Amygdala (tissue), 56 donors: ENCODE measurements around the gene TAF13.
A peak's percentile ranks its signal among the peaks of the same experiment; 100 is the strongest.

ENCODE experiments used
- DNase-seq, 56 donors: peaks; one replicate each; lab custom pipeline; 2025; lab: John Stamatoyannopoulos, UW

TAF13 gene, protein sequence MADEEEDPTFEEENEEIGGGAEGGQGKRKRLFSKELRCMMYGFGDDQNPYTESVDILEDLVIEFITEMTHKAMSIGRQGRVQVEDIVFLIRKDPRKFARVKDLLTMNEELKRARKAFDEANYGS

DNA sequence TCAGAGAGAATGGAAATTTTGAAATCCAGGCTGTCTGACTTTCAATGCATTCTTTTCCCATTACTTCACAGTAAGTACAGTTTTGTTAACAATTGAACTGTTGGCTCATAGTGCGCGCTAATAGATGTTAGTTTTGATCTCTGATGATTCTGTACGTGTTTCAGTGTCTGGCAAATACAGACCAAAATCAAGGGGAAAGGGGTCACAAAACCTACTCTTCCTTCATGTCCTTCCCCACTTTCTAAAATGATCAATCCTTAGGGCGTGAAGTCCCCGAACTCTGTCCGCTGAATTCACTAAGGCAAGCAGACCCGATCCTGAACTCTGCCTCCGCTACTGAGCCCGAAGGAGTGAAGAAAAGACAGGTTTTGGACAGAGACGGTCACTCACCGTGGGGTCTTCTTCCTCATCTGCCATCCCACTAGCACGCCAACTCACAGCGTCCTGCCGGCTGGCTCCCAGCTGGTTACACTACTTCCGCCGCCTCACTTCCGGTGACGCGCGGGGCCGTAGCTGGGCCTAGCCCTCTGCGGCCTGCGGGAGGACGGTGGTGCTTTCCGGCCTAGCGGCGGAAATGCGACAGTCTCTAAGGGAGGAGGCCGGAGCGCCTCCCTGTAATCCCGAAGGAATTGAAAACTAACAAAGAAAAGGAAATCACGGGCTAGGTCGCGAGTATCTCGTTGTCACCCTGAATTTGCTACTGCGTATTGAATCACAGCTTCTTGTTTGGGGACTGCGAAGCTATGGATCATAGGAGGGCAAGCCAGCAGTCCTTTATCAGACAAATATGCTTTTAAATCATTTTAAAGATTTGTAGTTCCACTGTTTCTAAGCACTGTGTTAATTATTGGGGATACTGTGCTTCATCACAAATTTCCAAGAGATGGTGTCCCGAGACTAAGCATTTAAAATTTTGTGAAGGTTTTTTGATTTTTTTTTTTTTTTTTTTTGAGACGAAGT lies at the start of gene TAF13:
Gene TAF13 (minus strand): TSS at position 473 of the 960 bp plus-strand sequence. CDS start 56 bp downstream, at position 417.
- DNase-seq, result peak; percentile 38 to 97 (median 90)

DNA sequence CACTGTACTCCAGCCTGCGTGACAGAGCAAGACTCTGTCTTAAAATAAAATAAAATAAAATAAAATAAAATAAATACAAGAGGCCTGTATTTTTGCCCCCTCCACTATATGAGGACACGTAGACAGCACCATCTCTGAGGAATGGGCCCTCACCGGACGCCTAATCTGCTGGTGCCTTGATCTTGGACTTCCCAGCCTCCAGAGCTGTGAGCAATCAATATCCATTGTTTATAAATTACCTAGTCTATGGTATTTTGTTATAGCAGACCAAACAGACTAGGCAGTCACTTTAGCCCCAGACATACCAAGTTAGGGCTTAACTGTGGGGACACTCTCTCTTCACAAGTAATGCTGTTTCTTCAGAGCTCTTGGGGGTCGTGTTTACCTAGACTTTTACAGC lies 44.6 kb upstream of the TAF13 start:
- DNase-seq, result no peak

DNA sequence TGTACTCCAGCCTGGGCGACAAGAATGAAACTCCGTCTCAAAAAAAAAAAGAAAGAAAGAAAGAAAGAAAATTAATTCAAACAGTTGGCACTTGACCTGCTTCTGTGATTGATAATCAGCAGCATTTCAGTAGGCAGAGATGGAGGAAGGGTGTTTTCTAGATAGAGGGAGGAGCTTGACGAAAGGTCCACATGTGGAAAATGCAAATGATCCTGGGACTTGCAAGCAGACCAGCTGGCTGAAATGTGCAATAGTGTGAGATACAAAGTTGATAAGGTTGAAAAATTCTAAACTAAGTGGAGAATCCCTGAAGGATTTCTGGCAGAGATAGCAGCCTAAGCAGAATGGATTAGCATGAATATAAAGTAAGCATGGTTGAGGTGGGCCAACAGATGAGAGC lies 42.3 kb upstream of the TAF13 start:
- no peak for DNase-seq

DNA sequence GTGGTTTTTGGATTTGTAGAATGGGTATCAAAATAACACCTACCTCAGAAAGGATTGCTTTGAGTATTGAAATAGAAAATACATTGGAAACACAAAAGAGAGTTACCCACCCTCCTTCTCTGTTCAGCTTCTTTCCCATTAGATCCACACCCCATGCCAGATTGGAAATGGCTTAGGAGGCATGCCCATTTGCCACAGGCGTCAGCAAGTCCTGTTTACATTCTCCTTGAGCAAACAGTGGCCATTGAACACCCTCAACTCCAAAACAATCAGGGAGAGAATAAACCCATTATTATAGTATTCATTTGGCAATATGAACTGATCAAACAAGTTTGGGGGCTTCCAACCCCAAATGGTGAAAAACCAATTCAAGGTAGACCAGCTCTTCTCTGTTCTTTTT lies 40.5 kb upstream of the TAF13 start:
- DNase-seq, result no peak

DNA sequence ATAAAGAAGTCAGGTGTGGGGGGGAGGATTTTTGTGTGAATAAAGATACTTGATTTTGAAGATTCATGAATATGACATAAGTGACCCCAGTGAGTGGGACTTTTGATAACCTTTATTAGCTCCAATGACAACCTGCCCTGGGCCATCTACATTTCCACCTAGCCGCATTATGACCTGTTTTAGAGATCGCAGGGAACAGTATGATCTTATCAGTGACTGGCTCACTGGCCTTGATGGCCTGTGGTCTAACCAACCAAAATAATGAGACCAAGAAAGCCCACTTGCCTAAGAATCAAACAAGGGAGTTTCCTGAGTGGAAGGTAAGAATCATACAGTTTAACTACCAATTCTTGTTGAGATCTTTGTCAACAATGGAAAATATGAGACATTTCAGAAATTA lies 39.9 kb upstream of the TAF13 start:
- DNase-seq, result no peak

DNA sequence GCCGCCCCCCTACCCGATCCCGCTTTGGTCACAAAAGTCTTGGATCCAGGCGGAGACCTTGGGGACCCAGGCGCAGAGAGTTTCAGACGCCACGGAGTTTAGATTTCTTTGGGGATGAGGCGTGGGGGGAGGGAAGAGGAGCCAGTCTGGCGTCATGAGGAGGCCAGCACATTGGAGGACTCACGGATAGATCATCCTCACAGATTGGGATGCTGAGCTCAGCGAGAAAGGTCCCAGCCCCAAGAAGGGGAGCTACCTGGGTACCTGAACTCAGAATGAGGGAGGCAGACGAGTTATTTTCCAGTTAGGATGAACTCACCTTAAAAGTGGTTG lies 38.5 kb upstream of the TAF13 start:
- peak in 3 of 56 donors; percentile 34 to 54 (median 54) for DNase-seq

DNA sequence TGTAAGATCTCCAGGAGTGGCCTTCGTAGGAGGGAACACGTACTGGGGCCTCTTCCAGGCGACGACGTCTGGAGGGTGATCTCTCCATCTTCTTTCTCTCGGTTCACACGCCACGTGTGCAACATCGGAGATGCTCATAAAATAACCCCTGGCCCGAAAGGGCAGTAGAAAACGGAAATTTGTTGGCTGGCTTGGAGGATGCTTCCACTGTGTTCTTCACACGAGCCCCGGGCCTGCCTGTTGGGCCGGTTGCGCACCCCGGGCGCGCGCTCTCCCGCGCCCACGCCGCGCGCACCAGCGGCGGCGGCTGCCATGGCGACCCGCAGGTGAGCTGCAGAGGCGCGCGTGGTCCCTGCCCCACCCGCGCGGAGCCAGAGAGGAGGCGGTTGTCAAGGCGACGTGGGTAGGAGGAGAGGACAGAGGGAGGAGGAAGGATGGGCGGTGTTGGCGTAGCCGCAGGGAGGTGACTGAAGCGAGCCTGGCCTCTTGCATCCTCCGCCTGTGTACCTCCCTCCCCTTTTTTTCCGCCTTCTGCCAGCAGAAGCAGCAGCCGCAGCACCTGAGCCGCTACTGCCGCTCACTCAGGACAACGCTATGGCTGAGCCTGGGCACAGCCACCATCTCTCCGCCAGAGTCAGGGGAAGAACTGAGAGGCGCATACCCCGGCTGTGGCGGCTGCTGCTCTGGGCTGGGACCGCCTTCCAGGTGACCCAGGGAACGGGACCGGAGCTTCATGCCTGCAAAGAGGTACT lies 38.0 kb upstream of the TAF13 start, which contains the start of gene ELAPOR1:
Gene ELAPOR1 (plus strand): TSS at position 526 of the 752 bp plus-strand sequence. CDS start 69 bp downstream, at position 595.
- peak in 40 of 56 donors; percentile 9 to 76 (median 45) for DNase-seq

DNA sequence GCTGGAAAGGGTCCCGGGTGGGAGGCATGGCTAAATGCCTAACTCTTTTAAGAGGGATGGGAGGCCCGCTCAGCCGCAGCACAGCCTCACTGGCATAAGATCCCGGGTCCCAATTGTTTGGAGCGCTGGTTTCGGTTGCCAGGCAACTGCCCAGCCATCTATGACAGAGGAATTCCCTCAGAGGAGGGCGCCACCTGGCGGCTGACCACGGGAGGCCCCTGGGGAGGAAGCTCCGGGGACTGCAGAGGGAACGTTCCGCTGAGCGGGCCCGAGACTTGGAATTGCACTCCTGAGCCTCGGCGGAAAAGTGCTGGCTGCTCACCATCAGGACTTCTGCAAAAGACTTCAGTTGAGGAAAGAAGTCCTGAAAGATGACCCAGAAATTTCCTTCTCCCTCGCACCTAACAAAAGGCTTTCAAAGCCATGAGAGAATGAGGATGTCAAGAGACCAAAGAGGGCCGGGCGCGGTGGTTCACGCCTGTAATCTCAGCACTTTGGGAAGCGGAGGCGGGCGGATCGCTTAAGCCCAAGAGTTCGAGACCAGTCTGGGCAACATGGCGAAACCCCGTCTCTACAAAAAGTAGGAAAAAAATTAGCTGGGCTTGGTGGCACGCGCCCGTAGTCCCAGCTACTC lies 37.0 kb upstream of the TAF13 start:
- DNase-seq, result peak in 55 of 56 donors; percentile 62 to 97 (median 83)

DNA sequence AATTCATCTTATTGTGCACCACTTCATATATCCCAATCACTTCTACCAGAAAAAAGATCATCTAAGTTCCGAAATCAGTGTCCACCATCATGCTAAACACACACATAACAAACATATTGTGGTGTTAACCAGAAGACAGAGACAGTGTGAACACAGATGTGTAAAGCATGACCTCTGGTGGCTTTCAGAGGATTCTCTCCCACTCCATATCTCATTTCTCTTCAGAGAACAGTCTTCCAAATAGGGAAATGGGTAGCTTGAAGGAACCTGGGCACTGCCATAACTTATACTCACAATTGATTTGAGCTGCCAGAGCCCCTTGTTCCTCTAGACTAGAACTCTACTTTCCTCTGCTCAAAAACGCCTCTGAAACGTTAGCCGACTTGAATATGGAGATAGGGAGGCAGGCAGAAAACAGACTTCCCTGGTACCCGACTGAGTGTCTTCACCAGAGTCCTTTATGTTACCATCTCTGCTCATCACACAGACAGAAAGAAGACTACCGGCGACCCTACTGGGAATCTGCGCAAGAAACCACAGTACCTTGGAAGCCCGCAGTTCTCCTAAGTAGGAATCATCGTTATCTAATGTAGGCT lies 36.4 kb upstream of the TAF13 start:
- DNase-seq, result peak in 3 of 56 donors; percentile 22 to 58 (median 50)

DNA sequence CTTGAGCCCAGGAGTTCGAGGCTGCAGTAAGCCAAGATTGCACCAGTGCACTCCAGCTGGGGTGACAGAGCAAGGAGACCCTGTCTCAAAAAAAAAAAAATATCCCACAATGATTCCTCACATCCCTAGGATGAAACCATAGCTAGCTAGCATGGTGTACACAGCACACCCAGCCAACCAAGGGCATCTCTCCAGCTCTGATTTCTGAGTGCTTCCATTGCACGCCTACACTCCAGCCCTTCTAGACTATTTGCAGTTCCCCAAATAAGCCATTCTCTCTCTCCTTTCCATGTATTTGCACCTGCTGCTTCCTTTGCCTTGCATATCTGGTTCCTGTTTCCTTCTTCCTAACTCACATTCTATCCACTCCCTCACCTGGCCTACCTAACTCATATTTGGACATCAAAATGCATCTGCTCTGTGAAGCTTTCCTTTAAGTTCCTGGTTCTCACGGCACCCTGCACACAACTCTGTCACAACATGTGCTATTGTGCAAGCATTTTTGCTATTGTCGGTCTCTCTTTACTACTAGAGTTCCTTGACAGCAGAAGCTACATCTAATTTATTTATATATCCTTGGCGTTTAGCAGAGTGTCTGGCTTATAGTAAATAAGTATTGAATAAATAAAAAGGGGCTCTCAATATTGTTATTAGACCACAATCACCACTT lies 35.7 kb upstream of the TAF13 start:
- DNase-seq, result peak in 2 of 56 donors; percentile 5 to 17

DNA sequence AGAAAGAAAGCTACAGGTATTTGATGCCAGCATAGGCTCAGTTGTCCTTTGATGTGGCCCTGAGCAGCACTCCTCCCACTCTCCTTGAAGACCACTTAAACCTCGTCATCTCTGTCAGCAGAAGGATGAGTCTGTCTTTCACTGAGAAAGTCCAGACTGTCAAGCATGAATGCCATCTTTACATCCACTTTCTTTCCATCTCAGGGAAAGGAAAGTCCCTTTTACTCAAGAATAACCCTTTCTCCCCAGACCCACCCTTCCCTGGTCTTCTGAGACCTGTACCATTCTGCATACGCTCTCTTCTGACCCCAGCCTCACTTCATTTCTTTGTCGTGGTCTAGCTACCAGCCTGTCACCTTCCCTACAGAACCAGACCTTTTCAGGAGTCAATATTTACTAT lies 34.1 kb upstream of the TAF13 start:
- no peak for DNase-seq

DNA sequence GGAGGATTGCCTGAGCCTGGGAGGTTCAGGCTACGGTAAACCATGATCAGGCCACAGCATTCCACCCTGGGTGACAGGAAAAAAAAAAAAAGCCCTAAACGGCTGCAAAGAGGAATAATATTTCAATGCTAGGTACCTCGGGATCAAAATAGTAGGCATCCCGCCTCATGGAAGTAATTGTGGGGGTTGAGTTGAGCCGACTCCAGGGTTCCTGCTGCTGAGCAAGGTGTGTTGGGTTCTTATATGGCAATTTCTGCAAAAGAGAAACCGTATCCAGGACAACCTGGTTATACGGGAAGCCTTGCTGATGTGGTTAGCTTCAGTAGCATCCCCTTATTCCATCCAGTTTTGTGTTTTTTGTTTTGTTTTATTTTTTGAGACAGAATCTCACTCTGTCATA lies 32.0 kb upstream of the TAF13 start:
- DNase-seq, result no peak

DNA sequence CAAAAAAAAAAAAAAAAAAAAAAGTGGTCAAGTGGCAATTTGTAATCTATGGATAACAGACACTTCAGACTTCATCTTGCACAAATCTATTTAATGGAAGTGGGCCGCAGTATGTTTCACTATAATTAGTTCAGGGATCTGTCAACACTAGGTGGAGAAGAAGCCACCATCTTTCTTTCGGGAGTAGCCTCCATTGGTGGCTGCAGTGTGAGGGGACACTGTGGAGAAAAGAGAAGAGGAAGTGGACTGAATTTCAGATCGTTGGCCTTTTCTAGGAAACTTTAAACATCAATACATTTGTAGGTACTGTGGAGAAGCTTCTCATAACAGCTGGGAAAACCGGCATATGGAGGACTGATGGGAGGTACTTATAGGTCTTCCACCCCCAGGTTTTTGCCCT lies 30.1 kb upstream of the TAF13 start:
- DNase-seq, result no peak

DNA sequence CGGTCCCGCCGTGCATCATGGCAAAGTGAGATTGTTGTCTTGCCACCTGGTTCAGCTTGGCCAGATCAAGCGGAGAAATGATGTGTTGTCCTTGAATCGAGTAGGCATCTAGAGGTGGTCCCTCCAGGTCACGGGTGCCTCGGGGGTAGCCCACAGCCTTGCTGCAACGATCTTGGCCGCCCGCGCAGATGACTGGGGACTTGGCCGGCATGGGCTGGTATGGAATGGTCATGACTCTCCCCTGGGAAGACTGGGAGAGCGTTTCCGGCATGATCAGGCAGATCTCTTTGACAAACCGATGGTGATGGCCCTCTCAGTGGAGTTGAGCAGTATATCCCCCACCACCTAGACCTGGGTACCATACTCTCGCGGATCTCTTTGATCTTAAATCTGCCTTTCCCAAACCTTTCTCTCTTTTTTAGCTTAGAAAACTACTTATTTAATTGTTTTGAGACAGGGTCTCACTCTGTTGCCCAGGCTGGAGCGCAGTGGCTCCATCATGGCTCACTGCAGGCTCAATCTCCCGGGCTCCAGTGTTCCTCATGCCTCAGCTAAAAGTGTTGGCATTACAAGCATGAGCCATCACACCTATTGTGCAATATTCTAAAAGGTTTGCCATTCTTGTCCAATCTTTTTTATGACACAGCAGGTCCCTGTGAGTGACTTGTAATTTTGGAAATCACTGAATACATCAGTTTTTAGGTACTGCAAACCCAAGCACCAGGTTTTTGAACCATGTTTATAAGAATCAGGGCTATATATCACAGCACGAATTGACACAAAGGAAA lies 28.8 kb upstream of the TAF13 start:
- no peak for DNase-seq

DNA sequence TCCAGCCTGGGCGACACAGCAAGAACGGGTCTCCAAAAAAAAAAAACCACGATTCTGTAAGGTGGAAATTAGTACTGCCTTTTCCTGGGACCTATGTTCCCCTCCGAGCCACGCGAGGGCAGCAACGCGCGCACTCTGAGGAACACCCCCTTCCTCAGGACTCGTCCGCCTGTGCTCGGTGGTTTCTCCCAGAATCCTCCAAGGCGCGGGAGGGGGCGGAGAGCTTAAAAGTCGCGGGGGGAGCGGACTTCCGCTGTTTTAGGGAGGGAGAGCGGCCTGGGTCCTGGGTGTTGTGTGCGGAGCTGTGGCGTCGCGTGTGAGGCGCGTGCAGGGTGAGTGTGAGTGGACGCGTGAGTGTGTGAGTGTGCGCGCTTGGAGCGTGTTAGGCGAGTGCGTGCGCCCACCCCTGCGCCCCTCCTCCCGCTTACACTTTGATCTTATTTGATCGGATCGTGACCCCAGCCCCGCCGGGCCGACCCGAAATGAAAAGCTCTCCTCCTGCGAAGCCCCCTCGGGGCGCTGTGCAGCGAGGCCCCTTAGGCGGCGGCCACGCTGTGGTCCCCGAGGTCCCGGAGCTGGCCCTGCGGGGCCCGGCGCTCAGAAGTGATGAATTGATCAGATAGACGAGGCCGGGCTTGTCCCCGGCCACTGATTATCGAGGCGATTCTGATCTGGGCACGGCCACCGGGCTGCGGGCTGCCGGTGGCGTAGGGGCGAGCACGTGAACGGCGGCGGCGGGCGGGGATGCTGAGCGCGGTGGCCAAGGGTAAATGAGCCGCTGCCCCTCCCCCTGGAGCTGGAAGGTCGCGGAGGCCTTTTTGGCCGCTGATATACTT lies 24.4 kb upstream of the TAF13 start:
- DNase-seq, result peak; percentile 57 to 96 (median 91)

DNA sequence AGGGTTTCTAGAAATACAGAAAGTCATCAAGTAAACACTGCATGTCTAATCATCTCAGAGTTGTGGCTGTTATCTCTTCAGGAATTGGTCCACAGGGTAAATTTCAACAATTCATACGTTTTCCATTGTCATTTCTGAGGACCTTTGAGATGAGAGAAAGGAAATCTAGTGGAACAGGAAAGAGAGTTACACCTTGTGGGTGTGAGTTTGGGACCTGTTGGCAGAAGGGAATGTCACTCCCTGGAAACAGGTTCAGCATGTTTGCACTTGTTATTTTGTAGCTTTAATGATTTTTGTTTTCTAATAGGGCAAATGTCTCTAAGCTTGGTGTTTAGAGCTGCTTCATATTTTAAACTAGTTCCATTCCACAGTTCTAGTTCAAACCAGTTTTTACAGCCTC lies 20.3 kb upstream of the TAF13 start:
- DNase-seq, result no peak

DNA sequence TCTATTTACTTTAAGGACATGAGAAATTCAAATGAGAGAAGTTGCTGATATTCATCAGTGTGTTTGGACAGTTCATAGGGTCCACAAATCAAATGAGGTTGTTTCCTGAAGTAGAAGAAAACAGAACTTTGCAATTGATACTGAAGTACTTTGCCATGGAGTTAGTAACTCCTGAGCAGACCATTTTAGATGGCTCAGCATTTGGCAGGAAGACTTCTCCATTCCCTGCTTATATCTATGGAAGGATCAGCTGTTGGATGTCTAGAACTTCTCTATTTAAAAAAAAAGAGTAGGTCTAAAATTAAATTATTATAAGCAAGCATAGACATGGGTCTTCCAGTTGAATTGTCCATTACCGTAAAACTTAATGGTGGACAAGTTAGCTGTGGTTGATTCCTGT lies 19.8 kb upstream of the TAF13 start:
- no peak for DNase-seq

DNA sequence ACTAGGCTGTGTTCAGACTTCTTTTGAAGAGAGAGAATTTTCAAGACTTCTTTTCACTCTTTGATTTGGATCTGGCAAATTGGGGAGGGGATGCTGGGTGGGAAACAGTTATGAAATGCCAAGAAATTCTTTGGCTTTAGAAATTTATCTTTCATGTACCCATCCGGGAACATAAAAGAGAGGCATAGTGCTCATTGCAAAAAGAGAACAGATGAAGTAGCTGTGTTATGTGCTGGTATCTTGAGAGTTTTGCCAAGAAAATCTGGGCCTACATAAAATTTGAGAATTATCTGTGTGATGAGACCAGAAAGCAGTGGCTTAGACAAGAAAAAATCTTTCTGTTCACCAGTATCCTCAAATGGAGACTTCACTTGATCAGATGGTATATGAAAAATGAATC lies 19.1 kb upstream of the TAF13 start:
- no peak for DNase-seq
